Vagina (tissue), 2 donors: ENCODE data around the gene ATXN2L.

Experiments used
- CTCF ChIP-seq, 3 experiments: fragments of 450-650 bp in 2 of 3; fragments of 200-600 bp in 1 of 3; sonication (generic) in 1 of 3; IDR thresholded peaks; one replicate each; pipeline ENCODE4 v1.5.1; 2017 to 2019; ENCODE audit warnings: antibody characterized with exemption in 3 of 3, mild to moderate bottlenecking in 2 of 3, moderate library complexity in 2 of 3
- POLR2A ChIP-seq, 2 donors: fragments of 450-650 bp; IDR thresholded peaks; one replicate each; pipeline ENCODE4 v1.6.1; 2017; ENCODE audit warnings: antibody characterized with exemption in 2 of 2, mild to moderate bottlenecking in 2 of 2, moderate library complexity in 2 of 2

GRCh38 chr16:28823291-28823872 is 583 bp downstream of the ATXN2L start:
- no peak for TF ChIP-seq POLR2A (IDR thresholded peaks at IDR 0.05)
- no peak for TF ChIP-seq CTCF (IDR thresholded peaks at IDR 0.05)
